ENCODE data around the gene UNG.

GRCh38 chr12:109130297-109131153, 33.1 kb downstream of the UNG start:
- no peak for TF ChIP-seq POLR2A (IDR thresholded peaks at IDR 0.05; ENCODE audit: borderline replicate concordance, extremely low read depth, insufficient read depth, insufficient read length)
- TF ChIP-seq CTCF (IDR thresholded peaks at IDR 0.05 in 2 of 3, conservative IDR thresholded peaks at IDR 0.05 in 1 of 3; ENCODE audit: borderline replicate concordance in 1 of 3, insufficient read depth in 1 of 3, low read depth in 2 of 3, low read length in 2 of 3), result no peak
- no peak for TF ChIP-seq CBX3 (IDR thresholded peaks at IDR 0.05; ENCODE audit: low read depth)
- no peak for TF ChIP-seq YY1 (IDR thresholded peaks at IDR 0.05; ENCODE audit: extremely low read depth, insufficient replicate concordance, low read depth, low read length)
- no peak for TF ChIP-seq JUND (IDR thresholded peaks at IDR 0.05)
- TF ChIP-seq ATF3 (IDR thresholded peaks at IDR 0.05), result no peak
- no peak for TF ChIP-seq RAD21 (IDR thresholded peaks at IDR 0.05; ENCODE audit: low read depth)
- no peak for TF ChIP-seq REST (IDR thresholded peaks at IDR 0.05; ENCODE audit: low read depth)
- TF ChIP-seq ZNF274 (IDR thresholded peaks at IDR 0.05; ENCODE audit: low read depth, low read length), result no peak
- no peak for TF ChIP-seq ZBTB33 (IDR thresholded peaks at IDR 0.05; ENCODE audit: extremely low read depth, insufficient replicate concordance, low read length)
- TF ChIP-seq SIN3A (IDR thresholded peaks at IDR 0.05; ENCODE audit: low read depth), result no peak
- no peak for TF ChIP-seq SRF (IDR thresholded peaks at IDR 0.05; ENCODE audit: low read depth)
- TF ChIP-seq POLR2AphosphoS5 (IDR thresholded peaks at IDR 0.05; ENCODE audit: low read depth, low read length), result no peak
- no peak for TF ChIP-seq EZH2 (IDR thresholded peaks at IDR 0.05)

Measured in HCT116 (cell line).